GOT3 (cell line): ENCODE measurements around the gene TCERG1.

Experiments
- DNase-seq: peaks from one replicate; lab custom pipeline; 2025; ENCODE audit warnings: mixed read lengths; lab: John Stamatoyannopoulos, UW

TCERG1 gene

DNA sequence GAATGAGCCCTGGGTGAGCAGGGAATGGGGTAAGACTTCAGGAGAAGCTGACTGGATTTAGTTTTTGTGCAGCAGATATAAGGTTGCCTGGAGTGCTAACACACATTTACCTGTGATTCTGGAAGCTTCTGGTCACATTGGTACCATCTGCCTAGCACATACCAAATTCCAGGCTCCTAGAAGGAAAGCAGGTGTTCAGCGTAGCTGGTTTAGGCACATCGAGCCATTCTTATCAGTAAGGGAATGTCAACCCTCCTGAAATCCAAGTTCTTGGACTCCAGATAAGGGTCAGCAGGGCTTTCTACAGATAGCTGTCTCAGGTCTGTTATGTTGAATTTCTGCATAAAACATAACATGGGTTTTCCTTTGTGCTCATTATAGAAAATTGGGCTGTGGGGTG, 10.3 kb downstream of the TCERG1 start:
- DNase-seq = no peak

DNA sequence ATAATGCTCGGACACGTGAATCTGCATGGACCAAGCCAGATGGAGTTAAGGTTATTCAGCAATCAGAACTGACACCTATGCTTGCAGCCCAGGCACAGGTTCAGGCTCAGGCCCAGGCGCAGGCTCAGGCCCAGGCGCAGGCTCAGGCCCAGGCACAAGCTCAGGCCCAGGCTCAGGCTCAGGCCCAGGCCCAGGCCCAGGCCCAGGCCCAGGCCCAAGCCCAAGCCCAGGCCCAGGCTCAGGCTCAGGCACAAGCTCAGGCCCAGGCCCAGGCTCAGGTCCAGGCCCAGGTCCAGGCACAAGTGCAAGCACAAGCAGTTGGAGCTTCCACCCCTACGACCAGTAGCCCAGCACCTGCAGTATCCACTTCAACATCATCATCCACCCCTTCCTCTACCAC, 11.8 kb downstream of the TCERG1 start:
- DNase-seq = no peak

- no peak for DNase-seq
Observed at GRCh38 chr5:146461319-146461718, 14.2 kb downstream of the TCERG1 start.

DNA sequence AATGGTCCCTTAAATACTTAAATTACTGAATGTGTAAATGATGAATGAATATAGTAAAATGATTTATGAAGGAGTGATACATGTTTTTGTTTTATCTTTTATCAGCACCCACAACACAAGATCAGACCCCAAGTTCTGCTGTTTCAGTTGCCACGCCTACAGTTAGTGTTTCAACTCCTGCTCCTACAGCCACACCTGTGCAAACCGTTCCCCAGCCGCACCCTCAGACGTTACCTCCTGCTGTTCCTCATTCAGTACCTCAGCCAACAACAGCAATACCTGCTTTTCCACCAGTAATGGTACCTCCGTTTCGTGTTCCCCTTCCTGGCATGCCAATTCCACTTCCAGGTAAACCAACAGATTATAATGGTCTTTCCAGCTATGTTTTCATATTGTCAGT, 16.3 kb downstream of the TCERG1 start:
- no peak for DNase-seq

DNA sequence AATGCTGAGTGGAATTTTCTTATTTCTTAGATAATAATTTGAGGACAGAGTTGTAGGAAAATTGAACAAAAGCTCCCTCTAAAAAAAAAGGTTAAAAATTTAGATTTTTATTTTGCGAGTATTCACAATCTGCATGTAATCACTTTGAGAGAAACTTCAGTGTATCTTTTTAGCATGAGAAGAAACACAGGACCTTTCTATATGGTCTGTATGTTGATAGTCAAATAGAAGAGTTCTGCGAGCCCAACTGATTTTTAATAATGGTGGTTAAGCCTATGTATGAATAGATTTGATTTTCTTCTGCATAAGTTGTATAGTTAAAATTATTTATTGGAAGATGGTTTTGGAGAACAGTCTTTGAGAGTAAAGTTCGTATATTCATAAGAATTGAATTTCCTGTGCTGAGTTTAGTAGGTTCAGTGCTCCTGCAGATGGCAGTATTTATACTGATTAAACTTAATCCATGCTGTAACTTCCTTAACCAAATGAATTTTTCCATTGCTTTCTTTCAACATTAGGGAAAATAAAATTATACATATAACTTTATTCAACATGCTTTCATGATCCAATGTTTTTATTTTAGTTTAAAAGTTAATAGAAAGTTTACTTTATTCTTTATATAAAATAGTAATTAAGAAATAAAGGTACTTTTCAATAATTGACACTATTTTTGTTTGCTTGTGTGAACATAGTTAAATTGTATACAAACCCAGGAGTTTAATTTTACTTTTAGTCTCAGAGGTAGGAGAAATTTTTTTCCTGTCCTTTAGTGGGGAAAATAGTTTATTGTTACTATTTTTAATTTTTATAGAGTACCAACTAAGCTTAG, 19.6 kb downstream of the TCERG1 start:
- no peak for DNase-seq

DNA sequence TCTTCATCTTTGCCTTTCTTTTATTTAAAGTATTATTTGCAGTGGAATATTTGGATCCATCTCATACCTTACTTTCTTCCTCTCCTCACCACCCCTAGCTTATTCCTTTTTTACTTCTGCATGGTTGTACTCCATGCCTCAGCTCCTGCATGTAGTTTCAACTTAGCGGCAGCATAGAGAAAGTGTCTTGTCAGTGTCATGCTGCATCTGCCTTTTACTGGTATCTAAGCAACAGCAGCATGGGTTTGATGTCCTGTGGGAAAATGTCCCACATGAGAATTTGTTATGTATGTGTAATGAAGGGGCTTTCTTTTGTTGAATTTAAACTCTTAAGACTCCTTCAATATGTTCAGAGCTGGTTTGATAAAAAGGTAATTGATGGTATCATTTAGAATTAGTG, 20.6 kb downstream of the TCERG1 start:
- DNase-seq = no peak

DNA sequence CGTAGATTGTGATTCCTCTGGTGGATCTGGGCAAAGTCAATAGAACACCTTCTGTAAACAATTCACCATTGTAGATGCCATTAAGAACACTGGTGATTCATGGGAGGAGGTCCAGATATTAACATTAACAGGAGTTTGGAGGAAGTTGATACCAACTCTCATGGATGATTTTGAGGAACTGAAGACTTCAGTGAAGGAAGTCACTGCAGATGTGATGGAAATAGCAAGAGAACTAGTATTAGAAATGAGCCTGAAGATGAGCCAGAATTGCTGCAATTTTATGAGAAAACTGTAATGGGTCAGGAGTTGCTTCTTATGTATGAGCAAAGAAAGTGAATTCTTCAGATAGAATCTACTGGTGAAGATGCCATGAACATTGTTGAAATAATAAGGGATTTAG, 26.9 kb downstream of the TCERG1 start:
- no peak for DNase-seq

GRCh38 chr5:146475190-146475780, 28.2 kb downstream of the TCERG1 start:
- DNase-seq = no peak

DNA sequence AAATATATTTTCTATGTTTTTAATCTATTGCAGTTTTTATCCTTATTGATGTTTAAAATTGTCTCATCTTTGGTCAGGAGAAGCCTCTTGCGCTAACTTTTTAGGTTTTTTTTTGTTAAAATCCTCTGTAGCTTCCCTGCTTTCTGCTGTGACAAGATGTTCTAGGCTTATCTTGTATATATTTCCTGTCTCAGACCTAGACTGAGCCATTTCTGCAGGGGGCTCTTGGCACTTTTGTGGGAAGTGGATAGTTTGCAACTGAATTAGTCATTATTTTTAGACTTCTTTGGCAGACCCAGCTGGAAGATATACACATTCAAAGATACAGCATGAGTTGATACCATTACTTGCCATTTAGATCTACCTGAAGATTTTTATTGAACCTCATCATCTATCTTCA, 28.8 kb downstream of the TCERG1 start:
- no peak for DNase-seq

DNA sequence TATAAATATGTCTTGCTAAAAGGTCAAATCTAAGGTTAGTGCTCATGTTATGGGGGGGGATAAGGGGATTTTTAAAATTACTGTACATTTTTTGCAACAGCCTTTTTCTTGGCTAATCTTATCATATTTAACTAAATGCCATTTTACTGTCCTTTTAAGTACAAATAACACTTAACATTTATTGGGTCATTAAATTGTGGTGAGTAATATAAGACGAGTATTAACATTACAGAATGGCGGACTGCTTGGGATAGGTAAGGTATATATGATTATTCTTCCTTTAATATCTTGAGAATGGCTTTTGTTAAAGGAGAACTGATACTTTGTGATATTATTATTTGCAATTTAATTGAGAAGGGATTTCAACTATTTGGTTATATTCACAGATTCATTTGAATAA, 35.6 kb downstream of the TCERG1 start:
- no peak for DNase-seq

GRCh38 chr5:146484714-146485391, 37.7 kb downstream of the TCERG1 start:
- DNase-seq = no peak

DNA sequence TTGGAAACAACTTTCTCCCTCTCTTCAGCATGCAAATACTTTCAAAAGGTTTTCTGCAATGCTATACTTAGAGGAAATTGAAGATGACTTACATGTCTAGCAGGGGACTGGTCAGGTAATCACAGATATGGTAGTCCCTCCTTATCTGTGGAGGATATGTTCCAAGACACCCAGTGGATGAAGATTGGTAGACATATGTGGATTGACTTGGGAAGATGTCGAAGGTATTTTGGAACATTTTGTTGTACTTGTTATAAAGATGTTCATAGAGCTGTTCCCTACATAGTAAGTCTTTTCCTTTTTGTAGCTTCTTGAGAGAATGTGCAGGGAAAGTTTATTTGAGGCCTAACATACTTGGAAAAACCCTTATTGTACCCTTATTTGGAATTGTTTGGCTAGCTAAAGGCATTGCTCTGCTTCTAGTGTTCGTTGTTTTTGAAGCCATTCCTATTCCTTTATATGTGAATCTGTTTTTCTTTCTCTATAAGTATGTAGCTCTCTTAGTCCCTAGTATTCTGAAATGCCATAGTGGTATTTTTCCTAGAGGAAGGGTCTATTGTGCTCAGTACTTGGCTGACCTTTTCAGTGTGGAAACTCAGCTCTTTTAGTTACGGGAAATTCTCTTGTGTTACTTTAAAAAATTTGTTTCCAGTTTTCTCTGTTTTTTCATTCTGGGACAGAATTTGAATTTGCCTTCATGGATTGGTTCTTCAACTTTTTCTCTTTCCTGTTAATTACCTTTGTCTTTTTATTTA, 43.1 kb downstream of the TCERG1 start:
- no peak for DNase-seq

DNA sequence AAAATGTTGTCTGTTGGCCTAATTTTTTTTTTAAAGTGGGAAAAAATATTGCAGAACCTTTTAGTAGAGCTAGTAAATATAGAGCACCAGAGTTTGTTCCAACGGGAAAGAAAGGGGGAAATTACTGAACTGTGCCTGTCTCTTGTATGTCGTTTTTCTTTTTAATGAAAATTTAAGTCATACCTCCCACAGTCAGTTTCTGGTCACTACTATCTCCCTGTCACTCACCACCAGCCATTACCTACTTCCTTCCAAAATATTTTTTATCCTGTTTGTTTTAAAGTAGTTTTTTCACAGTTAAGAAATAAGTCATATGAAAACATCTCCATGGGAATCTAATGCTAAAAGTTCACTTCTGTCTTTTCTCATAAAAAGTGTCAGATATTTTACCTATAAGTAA, 47.5 kb downstream of the TCERG1 start:
- DNase-seq = no peak

DNA sequence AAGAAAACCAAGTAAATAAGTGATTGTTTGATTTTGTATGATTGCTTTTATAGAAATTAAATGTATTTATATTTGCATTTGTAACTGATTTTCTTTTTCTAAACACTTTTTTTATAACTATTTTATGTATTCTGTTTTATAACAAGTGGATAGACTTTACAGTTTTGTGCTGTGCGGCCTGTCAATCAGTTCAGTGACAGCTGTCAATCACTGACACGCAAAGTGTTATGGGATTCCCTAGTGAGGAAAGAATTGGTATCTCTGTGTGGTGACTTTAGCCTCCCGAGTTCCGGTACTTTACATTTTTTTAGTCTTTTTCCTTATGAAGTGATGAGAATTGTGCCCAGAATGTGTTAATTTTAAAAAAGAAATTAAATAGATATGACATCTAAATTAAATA, 52.5 kb downstream of the TCERG1 start:
- no peak for DNase-seq

DNA sequence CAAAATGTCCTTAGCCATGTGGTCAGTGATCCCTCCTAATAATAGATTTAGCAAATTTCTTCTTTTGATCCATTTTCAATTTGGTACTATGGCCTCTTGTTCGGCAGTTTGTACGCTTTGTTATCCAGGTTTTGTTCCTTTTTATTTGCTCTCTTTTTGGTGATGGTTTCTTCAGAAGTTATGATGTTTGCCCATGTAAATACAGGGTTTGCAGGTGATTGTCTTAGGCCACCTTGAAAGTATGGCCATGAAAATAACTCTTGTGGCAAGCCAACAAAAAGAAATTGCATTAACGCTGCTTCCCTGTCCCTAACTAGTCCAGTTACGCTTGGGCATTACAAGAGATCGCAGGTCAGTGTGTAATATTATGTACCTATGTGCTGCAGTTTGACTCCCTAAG, 60.3 kb downstream of the TCERG1 start:
- no peak for DNase-seq

DNA sequence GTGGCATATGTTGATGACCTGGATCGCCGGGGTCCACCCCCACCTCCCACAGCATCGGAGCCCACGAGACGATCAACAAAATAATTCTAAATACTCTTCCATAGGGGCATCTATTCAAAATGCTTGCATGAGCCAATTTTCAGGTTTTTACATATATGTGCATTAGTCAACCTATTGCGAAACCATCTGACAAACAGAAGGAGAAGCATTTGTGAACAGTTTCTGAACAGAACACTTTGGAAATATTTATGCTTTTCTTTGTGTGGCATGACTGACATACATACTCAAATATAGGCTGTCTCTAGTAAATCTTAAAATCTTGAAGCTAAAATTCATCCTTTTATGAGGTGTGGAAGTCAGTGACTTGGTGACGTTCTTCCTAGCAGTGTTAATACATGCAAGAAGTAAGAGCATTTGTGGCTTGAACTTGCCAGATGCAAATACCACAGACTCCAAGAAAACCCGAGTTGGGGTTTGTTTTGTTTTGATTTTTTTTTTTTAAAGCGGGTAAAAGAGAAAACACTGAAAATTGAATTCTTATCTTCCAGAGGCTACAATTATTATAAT, 63.5 kb downstream of the TCERG1 start:
- no peak for DNase-seq

- no peak for DNase-seq
Observed at GRCh38 chr5:146513462-146513861, 66.3 kb downstream of the TCERG1 start.

- no peak for DNase-seq
Observed at GRCh38 chr5:146514575-146514974, 67.4 kb downstream of the TCERG1 start.

DNA sequence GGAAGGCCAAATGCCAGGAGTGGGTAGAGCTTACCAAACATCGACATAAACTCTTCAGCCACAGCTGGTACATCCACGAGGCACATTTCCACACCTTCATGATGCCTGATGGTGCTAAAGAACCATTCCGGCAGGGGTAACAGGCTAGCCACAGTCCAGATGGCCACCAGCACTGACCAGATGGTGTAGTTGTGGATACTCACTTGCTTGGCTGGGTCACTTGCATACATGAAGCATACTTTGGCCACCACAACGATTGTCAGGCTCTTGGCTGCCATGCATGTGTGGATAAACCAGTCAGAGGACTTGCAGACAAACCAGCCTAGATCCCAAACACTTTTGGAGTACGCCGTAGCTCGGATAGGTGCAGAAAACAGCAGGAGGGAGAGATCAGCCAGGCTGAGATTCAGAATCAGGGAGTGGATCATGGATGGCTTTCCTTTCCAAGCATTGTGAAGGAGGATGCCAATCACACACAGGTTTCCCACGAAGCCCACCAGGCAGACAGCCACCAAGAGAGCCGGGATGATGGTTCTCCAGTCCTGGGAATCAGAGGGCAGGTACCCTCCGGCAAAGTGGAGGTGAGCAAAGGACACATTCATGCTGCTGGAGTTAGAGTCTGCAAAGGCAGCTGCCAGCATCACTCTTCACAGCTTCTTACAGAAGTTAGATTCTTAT, 68.5 kb downstream of the TCERG1 start:
- no peak for DNase-seq

- DNase-seq = no peak
Observed at GRCh38 chr5:146516151-146516475, 69.0 kb downstream of the TCERG1 start, which contains the start of gene GPR151. GPR151 (minus strand) TSS chr5:146516190; CDS start chr5:146516113, 77 bp downstream.

- no peak for DNase-seq
Observed at GRCh38 chr5:146519554-146519953, 72.4 kb downstream of the TCERG1 start.

DNA sequence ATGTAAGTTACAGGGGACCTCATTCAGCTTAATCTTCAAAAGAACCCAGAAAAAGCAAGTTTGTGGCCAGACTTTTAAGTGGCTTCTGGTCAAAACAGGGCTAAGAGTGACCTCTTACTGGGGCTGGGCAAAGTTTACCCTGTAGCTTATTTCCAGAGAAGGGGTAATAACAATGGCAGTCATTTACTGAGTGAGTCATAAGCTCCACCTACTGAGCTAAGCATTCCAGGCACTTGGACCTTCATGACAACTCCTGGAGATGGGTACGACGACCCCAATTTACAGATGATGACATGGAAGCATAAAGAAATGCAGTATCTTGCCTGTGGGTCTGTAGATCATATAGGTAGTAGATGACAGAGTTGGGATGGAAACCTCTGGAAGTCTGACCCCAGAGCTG, 73.6 kb downstream of the TCERG1 start:
- no peak for DNase-seq
